Stomach (tissue), 9 donors: ENCODE measurements around the gene RPL38. TPM values are rescaled to one million over a fixed set of nuclear protein-coding genes. Genes with fewer than 3 reads are reported as not detected.
A peak's percentile ranks its signal among the peaks of the same experiment; 100 is the strongest.

Experiments used
- DNase-seq, 2 donors: peaks; one replicate each; pipeline versions ENCODE4 v3.0.0 to v3.0.0-alpha.2; 2013 to 2019
- H3K27ac ChIP-seq, 5 donors: fragments of 200-600 bp in 4 of 5; sonication (generic) in 4 of 5; one replicate each; pipeline ENCODE4 v1.5.1; 2013 to 2019; ENCODE audit warnings: mild to moderate bottlenecking in 1 of 5, moderate library complexity in 1 of 5
- H3K27me3 ChIP-seq, 3 donors: fragments of 200-600 bp; sonication (generic); one replicate each; pipeline ENCODE4 v1.5.1; 2017 to 2019; ENCODE audit warnings: mixed run types in 1 of 3
- H3K36me3 ChIP-seq, 4 donors: fragments of 200-600 bp; sonication (generic); 1 replicate in 3 of 4; 2 replicates in 1 of 4; pipeline ENCODE4 v1.5.1; 2016 to 2019
- H3K4me1 ChIP-seq, 4 donors: fragments of 200-600 bp; sonication (generic); one replicate each; pipeline ENCODE4 v1.5.1; 2016 to 2019
- H3K4me3 ChIP-seq, 4 donors: fragments of 200-600 bp; sonication (generic) in 3 of 4; one replicate each; pipeline ENCODE4 v1.5.1; 2016 to 2019; ENCODE audit warnings: mild to moderate bottlenecking in 1 of 4
- H3K9me3 ChIP-seq, 4 donors: fragments of 200-600 bp; sonication (generic); one replicate each; pipeline ENCODE4 v1.5.1; 2016 to 2019
- EP300 ChIP-seq: sonication (generic); formaldehyde crosslinking; IDR thresholded peaks from one replicate; pipeline ENCODE4 v1.6.1; 2017; ENCODE audit warnings: antibody characterized with exemption
- POLR2A ChIP-seq, 4 donors: fragments of 450-650 bp; IDR thresholded peaks; one replicate each; pipeline ENCODE4 v1.6.1; 2016; ENCODE audit warnings: antibody characterized with exemption in 4 of 4, control low read depth in 2 of 4, mild to moderate bottlenecking in 1 of 4, moderate library complexity in 1 of 4
- POLR2AphosphoS5 ChIP-seq, 3 donors: sonication (generic); formaldehyde crosslinking; IDR thresholded peaks; one replicate each; pipeline ENCODE4 v1.6.1; 2016; ENCODE audit warnings: antibody characterized with exemption in 3 of 3
- WGBS, 5 donors: extraction: QIAGEN DNeasy Blood & Tissue Kit in 3 of 5; methylation state at CpG; one replicate each; pipeline versions ENCODE4 v1.1.5 to v1.1.7; 2013 to 2018; 5-methylcytosine and 5-hydroxymethylcytosine counted together
- intact Hi-C: fragments of 100-400 bp; cut with DNase I; formaldehyde crosslinking; loops from one replicate; pipeline ENCODE4 v1.15.1; 2023; ENCODE audit warnings: low total_unique reads
- polyA plus RNA-seq, 3 donors: library from polyadenylated mRNA; stranded (reverse); fragments of 200-250 nt; gene quantifications; one replicate each; pipeline ENCODE4 v1.2.3, GENCODE V29; 2013
- total RNA-seq, 5 donors: library from RNA; depleted of rRNA; stranded (reverse); fragments of >200 nt; gene quantifications; one replicate each; pipeline versions ENCODE4 v1.1.0 to v1.2.3, GENCODE V29; 2014 to 2016
- TF ChIP-seq, protein P1 (sequence below), 7 experiments: fragments of 450-650 bp in 4 of 7; fragments of 200-600 bp in 3 of 7; sonication (generic) in 3 of 7; IDR thresholded peaks; one replicate each; pipeline ENCODE4 v1.5.1; 2016 to 2019; ENCODE audit warnings: antibody characterized with exemption in 7 of 7, control low read depth in 2 of 7, mild to moderate bottlenecking in 1 of 7
- donor health status: healthy with polysubstance abuse.
- donor health status: Bipolar disorder and iron deficiency.
- donor health status: healthy.

RPL38 gene
- total and polyA plus RNA-seq, 8 donors: 37.7 to 1,839 (median 979) TPM

DNA sequence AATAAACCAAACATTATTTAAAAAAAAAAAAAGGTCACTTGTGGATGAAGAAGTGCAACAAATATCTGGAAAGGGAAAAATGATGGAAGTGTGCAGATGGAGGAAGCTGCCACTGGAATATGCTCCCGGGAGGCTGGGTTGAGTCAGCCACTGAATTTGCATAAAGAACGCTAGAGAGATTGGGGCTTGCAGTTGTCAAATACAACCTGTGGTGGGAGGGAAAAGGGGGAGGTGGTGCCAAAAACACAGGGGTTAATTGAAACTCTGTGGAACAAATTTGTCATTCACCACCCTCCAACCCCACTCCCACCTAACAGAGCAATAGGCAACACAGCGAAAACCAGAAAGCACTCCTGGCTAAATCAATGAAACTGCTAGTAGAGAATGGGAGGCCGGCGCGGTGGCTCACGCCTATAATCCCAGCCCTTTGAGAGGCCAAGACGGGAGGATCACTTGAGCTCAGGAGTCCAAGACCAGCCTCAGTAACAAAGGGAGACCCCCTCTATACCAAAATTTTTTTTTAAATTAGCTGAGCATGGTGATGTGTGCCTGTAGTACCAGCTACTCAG, 37.6 kb upstream of the RPL38 start:
- H3K27me3 ChIP-seq: peaks cover 0 to 54% (median 0%) of the 10 kb centered on the region in 3 donors
- H3K27ac ChIP-seq: no peak overlapping the region
- TF ChIP-seq, protein P1, sequence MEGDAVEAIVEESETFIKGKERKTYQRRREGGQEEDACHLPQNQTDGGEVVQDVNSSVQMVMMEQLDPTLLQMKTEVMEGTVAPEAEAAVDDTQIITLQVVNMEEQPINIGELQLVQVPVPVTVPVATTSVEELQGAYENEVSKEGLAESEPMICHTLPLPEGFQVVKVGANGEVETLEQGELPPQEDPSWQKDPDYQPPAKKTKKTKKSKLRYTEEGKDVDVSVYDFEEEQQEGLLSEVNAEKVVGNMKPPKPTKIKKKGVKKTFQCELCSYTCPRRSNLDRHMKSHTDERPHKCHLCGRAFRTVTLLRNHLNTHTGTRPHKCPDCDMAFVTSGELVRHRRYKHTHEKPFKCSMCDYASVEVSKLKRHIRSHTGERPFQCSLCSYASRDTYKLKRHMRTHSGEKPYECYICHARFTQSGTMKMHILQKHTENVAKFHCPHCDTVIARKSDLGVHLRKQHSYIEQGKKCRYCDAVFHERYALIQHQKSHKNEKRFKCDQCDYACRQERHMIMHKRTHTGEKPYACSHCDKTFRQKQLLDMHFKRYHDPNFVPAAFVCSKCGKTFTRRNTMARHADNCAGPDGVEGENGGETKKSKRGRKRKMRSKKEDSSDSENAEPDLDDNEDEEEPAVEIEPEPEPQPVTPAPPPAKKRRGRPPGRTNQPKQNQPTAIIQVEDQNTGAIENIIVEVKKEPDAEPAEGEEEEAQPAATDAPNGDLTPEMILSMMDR (IDR thresholded peaks at IDR 0.05): no peak
- TF ChIP-seq EP300 (no peak), POLR2A (IDR thresholded peaks at IDR 0.05) (no peak), POLR2AphosphoS5 (IDR thresholded peaks at IDR 0.05) (no peak)
- H3K4me3 ChIP-seq: no peak overlapping the region
- WGBS, 5 donors: 69 to 77% (median 75%) methylated on average over 8 of the region's 8 CpGs
- DNase-seq: no peak
- H3K9me3 ChIP-seq: no peaks in the 10 kb centered on the region
- no peaks in the 10 kb centered on the region for H3K4me1 ChIP-seq
- no peaks in the 10 kb centered on the region for H3K36me3 ChIP-seq
- intact Hi-C loops: no loop called here

DNA sequence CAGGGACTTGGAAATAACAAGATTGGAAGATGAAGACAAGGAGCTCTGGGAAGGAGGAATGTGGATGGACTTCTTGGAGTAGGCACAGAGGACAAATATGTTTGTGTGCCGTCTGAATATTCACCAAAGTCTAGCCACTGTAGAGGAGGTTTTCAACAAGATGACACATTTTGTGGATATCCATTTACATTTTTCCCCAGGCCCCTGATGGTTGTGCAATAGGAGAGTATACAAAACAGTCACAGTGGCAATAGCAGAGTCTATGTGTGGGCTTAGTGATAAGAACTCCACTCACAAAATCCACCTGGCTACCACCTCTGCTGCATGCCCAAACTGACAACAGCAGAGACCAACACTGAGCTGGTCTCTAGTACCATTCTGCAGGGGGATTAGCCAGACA, 32.6 kb upstream of the RPL38 start:
- 76 to 91% (median 88%) methylated on average over 1 of the region's 1 CpG for WGBS, 5 donors
- Histone ChIP-seq H3K9me3 (no peaks in the 10 kb centered on the region), H3K4me1 (no peaks in the 10 kb centered on the region), H3K36me3 (no peaks in the 10 kb centered on the region), H3K4me3 (no peak overlapping the region), H3K27ac (no peak overlapping the region), H3K27me3 (peaks cover 0 to 35% (median 13%) of the 10 kb centered on the region in 3 donors)
- intact Hi-C loops: no loop called here
- no peak for TF ChIP-seq EP300
- TF ChIP-seq, protein P1 (IDR thresholded peaks at IDR 0.05): no peak
- TF ChIP-seq POLR2AphosphoS5 (IDR thresholded peaks at IDR 0.05): no peak
- no peak for TF ChIP-seq POLR2A (IDR thresholded peaks at IDR 0.05)
- no peak for DNase-seq

DNA sequence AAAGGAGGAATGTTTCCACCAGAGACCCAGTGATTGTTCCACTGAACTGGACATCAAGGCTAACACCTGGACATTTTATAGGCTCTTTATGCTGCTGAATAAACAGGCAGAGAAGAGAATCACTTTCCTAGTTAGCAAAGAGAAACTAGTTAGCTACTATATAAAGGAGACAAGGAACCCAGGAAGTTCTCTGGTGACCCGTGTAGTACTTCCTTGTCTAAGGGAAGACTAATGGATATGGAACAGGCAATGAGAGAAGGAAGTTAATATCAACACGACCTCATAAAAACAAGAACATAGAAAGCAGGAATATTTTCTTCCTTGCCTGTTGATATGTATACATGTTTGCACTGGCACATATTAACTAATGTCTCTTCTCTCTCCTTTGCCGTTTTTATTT, 30.8 kb upstream of the RPL38 start:
- peaks cover 0 to 52% (median 13%) of the 10 kb centered on the region in 3 donors for H3K27me3 ChIP-seq
- DNase-seq: no peak
- H3K4me1 ChIP-seq: no peaks in the 10 kb centered on the region
- H3K9me3 ChIP-seq: no peaks in the 10 kb centered on the region
- TF ChIP-seq, protein P1 (IDR thresholded peaks at IDR 0.05): no peak
- no peak for TF ChIP-seq POLR2A (IDR thresholded peaks at IDR 0.05)
- TF ChIP-seq POLR2AphosphoS5 (IDR thresholded peaks at IDR 0.05): no peak
- TF ChIP-seq EP300: no peak
- intact Hi-C loops: no loop called here
- no peaks in the 10 kb centered on the region for H3K36me3 ChIP-seq
- WGBS, 5 donors: 40 to 47% (median 43%) methylated on average over 3 of the region's 3 CpGs
- H3K27ac ChIP-seq: no peak overlapping the region
- no peak overlapping the region for H3K4me3 ChIP-seq

DNA sequence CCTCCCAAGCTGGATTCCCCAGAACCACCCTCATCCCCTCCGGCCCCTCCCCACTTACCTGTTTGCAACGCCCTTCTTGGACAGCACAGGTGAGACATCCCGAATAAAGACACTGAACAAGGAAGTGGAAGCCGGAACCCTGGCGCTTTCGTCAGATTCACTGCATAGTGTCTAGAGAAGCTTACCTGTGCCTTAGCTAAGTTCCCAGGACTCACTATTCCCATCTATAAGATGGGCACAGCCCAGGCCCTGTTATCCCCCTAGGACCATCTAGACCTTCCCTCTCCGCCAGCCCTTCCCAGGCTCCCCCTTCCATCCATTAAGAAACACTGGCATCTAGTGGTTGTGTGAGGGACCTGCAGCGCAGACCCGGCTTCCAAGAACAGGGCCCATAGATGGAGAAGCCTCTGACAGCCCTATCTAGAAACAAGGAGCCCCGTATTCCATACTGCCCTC, 26.9 kb upstream of the RPL38 start:
- 36 to 45% (median 40%) methylated on average over 10 of the region's 10 CpGs for WGBS, 5 donors

More for the DNA sequence above, 26.9 kb upstream of the RPL38 start:
- Histone ChIP-seq H3K27me3 (peaks cover 0 to 79% (median 25%) of the 10 kb centered on the region in 3 donors), H3K9me3 (no peaks in the 10 kb centered on the region), H3K4me1 (no peaks in the 10 kb centered on the region), H3K4me3 (no peak overlapping the region), H3K36me3 (no peaks in the 10 kb centered on the region), H3K27ac (no peak overlapping the region)
- intact Hi-C loops: loop anchor here (5.0 kb wide), 1 partner anchor 749 kb away; no protein-coding TSS in a partner anchor
- TF ChIP-seq, protein P1 (IDR thresholded peaks at IDR 0.05): peak in 5 of 7 experiments; percentile 35 to 78 (median 69)
- no peak for TF ChIP-seq POLR2A (IDR thresholded peaks at IDR 0.05)
- peak; percentile 63 to 84 for DNase-seq
